Measurements from ENCODE around the gene SERTAD2. TPM values are rescaled to one million over a fixed set of nuclear protein-coding genes. Genes with fewer than 3 reads are reported as not detected.

Gene SERTAD2
- total and polyA plus RNA-seq, 9 donors: 9.9 to 26.8 (median 20.8) TPM

DNA sequence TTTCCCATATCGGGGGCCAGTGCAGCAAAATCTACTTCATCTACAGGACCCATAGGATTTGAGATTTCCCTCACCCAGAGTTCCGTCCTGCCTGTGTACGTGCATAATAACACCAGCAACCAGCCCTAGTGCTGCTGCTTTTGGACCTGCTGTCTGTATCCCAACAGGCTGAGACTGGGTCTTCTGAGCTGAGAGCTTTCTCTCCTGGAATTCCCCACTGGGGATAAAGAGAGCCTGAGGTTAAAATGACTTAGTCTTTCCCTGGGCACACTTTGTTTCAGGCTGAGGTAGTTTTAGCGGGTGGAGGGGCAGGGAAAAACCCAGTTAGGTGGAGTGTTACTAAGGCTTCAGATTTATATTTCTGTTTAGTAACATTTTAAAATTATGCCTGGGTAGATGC is 62.5 kb downstream of the SERTAD2 start:
- no peaks in the 10 kb centered on the region for H3K27me3 ChIP-seq
- 96 to 98% (median 97%) methylated on average over 4 of the region's 4 CpGs for WGBS, 3 donors
- no peaks in the 10 kb centered on the region for H3K9me3 ChIP-seq
- no peak overlapping the region for H3K27ac ChIP-seq
- no peak for DNase-seq
- no peaks in the 10 kb centered on the region for H3K36me3 ChIP-seq
- TF ChIP-seq EP300 (IDR thresholded peaks at IDR 0.05): no peak
- TF ChIP-seq, protein P1, sequence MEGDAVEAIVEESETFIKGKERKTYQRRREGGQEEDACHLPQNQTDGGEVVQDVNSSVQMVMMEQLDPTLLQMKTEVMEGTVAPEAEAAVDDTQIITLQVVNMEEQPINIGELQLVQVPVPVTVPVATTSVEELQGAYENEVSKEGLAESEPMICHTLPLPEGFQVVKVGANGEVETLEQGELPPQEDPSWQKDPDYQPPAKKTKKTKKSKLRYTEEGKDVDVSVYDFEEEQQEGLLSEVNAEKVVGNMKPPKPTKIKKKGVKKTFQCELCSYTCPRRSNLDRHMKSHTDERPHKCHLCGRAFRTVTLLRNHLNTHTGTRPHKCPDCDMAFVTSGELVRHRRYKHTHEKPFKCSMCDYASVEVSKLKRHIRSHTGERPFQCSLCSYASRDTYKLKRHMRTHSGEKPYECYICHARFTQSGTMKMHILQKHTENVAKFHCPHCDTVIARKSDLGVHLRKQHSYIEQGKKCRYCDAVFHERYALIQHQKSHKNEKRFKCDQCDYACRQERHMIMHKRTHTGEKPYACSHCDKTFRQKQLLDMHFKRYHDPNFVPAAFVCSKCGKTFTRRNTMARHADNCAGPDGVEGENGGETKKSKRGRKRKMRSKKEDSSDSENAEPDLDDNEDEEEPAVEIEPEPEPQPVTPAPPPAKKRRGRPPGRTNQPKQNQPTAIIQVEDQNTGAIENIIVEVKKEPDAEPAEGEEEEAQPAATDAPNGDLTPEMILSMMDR (IDR thresholded peaks at IDR 0.05): no peak
- no peak for TF ChIP-seq POLR2A (IDR thresholded peaks at IDR 0.05)
- H3K4me3 ChIP-seq: no peak overlapping the region
- H3K4me1 ChIP-seq (ENCODE audit: insufficient read depth): no peaks in the 10 kb centered on the region
- intact Hi-C loops (cut with DNase I): loop anchor here in 1 of 4 donors (5.0 kb wide), 1 partner anchor 281 kb away; no protein-coding TSS in a partner anchor

DNA sequence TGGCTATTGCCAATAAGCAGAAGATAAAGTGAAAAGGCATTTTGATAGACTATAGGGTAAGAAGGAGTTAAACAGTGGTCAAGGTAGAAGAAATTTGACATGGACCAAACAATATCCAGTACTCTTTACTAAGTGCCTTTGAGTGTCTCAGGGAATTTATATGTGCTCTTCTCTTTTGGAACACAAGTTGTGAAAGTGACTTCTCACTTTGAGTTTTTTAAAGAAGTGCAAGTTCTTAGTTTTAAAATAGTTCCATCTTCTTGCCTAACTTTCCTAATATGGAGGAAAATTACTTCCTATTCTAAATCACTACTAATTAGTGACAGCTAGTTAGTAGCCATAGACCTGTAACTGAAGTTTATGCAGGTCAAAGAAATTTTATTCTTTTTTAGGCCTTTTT is 66.2 kb downstream of the SERTAD2 start:
- no peak overlapping the region for H3K27ac ChIP-seq
- intact Hi-C loops (cut with DNase I): loop anchor here in 2 of 4 donors (2.0 to 5.0 kb wide), 2 partner anchors 279 to 280 kb away; no protein-coding TSS in a partner anchor
- H3K4me1 ChIP-seq (ENCODE audit: insufficient read depth): no peaks in the 10 kb centered on the region
- no peaks in the 10 kb centered on the region for H3K9me3 ChIP-seq
- H3K4me3 ChIP-seq: no peak overlapping the region
- TF ChIP-seq POLR2A (IDR thresholded peaks at IDR 0.05): no peak
- TF ChIP-seq EP300 (IDR thresholded peaks at IDR 0.05): no peak
- TF ChIP-seq, protein P1 (IDR thresholded peaks at IDR 0.05): no peak
- H3K36me3 ChIP-seq: no peaks in the 10 kb centered on the region
- no peak for DNase-seq
- no peaks in the 10 kb centered on the region for H3K27me3 ChIP-seq

DNA sequence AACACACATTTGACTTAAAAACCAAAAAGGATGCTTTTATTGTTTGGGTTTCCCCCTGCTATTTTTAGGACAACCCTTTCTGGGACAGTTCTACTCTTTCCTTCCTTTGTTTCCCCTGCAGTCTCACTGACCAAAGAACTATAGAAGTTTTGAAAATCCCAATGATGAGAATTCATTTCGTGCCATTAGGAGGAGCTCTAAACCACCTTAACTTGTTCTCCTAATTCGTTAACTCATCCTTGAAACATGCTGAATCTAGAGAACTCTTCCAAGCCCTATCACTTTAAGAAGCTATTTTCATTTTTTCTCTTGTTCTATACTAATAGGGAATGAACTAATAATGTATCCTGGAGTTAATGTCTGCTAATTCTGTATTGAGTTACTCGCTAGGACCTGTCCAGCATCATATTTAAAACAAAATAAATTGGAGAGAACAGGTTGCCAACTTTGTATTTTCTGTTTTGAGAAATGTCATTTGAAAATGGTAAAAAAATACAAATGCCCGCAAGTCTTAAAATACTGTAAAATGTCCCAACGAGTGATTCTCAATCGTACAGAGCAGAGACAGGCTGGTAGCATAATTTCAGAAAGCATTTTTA is 66.7 kb downstream of the SERTAD2 start:
- intact Hi-C loops (cut with DNase I): loop anchor here in 2 of 4 donors (2.0 to 5.0 kb wide), 2 partner anchors 280 kb away; no protein-coding TSS in a partner anchor
- no peaks in the 10 kb centered on the region for H3K27me3 ChIP-seq
- DNase-seq: no peak
- TF ChIP-seq, protein P1 (IDR thresholded peaks at IDR 0.05): peak; percentile 50 to 75 (median 54)
- TF ChIP-seq POLR2A (IDR thresholded peaks at IDR 0.05) (no peak), EP300 (IDR thresholded peaks at IDR 0.05) (no peak)
- H3K27ac ChIP-seq: no peak overlapping the region
- H3K9me3 ChIP-seq: no peaks in the 10 kb centered on the region
- no peaks in the 10 kb centered on the region for H3K4me1 ChIP-seq (ENCODE audit: insufficient read depth)
- no peak overlapping the region for H3K4me3 ChIP-seq
- 42 to 48% (median 42%) methylated on average over 6 of the region's 6 CpGs for WGBS, 3 donors
- H3K36me3 ChIP-seq: no peaks in the 10 kb centered on the region

DNA sequence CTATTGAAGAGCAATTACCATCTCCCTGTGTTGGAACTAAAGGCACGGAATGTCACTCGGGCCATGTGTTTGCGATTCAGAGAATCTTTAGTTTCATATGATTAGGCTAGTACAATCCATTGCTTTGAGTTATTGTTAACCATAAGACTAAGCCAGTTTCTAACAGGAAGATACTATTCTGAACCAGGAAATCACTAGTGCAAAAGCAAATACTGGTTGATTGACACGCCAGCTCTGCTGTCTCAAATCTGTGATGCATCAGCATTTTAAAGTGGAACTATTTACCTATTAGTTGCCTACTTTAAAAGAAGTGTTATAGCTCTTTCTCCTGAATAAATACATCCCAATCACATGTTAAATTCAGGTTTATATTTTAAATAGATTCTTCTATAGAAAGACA is 67.7 kb downstream of the SERTAD2 start:
- 96 to 97% (median 97%) methylated on average over 4 of the region's 4 CpGs for WGBS, 3 donors
- no peak for TF ChIP-seq POLR2A (IDR thresholded peaks at IDR 0.05)
- TF ChIP-seq EP300 (IDR thresholded peaks at IDR 0.05): no peak
- no peak for DNase-seq
- no peaks in the 10 kb centered on the region for H3K9me3 ChIP-seq
- H3K27me3 ChIP-seq: no peaks in the 10 kb centered on the region
- intact Hi-C loops (cut with DNase I): loop anchor here in 2 of 4 donors (2.0 to 5.0 kb wide), 2 partner anchors 281 kb away; no protein-coding TSS in a partner anchor
- H3K4me1 ChIP-seq (ENCODE audit: insufficient read depth): no peaks in the 10 kb centered on the region
- no peak overlapping the region for H3K27ac ChIP-seq
- no peak overlapping the region for H3K4me3 ChIP-seq
- no peaks in the 10 kb centered on the region for H3K36me3 ChIP-seq

DNA sequence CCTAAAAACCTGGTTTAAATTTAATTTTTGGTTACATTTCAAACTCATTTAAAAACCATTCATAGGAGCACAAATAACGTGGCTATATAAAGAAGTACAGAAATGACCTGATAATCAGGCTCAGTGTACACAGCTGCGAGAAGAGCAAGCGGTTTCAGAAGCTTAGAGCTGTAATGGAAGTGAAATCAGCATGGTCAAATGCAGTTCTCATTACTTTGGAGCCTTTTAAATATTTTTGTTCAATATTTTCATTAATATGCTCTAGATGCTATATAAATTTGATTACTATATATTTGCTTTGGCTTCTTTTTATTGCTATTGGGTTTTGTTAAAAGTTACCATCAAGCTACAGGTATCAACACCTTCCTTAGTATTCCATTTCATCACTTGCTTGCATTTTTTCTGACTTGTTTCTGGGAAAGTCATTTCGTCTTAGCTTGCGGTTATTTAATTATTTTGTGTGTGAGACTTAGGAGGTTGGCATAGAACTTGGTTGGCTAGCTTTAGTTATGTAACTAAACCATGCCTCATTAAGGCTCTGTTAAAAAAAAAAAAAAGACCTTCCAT is 70.9 kb downstream of the SERTAD2 start:
- Histone ChIP-seq H3K27ac (no peak overlapping the region), H3K9me3 (no peaks in the 10 kb centered on the region), H3K27me3 (no peaks in the 10 kb centered on the region), H3K36me3 (no peaks in the 10 kb centered on the region), H3K4me1 (ENCODE audit: insufficient read depth) (no peaks in the 10 kb centered on the region), H3K4me3 (no peak overlapping the region)
- WGBS, 3 donors: 84 to 87% (median 87%) methylated on average over 5 of the region's 5 CpGs
- DNase-seq: no peak
- intact Hi-C loops (cut with DNase I): no loop called here
- TF ChIP-seq, protein P1 (IDR thresholded peaks at IDR 0.05): no peak
- TF ChIP-seq POLR2A (IDR thresholded peaks at IDR 0.05): no peak
- no peak for TF ChIP-seq EP300 (IDR thresholded peaks at IDR 0.05)
